GM12892 (cell line): ENCODE data around the gene XYLT1.

ENCODE experiments used
- POLR2A ChIP-seq: IDR thresholded peaks from 2 replicates; pipeline ENCODE4 v1.6.1; 2011; ENCODE audit warnings: low read depth, low read length, control low read depth
- POLR2AphosphoS5 ChIP-seq: IDR thresholded peaks from 2 replicates; pipeline ENCODE4 v1.6.1; 2011; ENCODE audit warnings: low read depth, low read length, control low read depth
- TAF1 ChIP-seq: IDR thresholded peaks from 2 replicates; pipeline ENCODE4 v1.6.1; 2011; ENCODE audit warnings: low read depth, mild to moderate bottlenecking, control low read depth, low read length, borderline replicate concordance

DNA sequence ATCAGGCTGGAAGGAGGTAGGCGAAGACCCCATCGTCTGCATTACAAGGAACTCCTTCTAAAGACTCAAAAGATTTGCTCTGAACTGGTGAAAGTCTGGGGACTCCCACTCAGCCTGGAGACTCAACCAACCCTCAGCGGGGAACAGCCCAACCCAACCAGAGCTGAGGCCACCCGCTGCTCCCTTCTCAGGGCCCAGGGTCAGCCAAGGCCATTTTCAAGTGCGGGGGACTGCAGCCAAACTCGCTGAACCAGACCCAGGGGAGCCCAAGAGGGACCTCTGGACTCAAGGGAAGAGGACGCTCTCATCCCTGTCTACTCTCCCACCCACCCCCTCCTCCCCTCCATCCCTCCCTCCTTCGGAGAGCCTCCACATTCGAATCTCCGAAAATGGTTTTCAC lies 24.1 kb downstream of the XYLT1 start:
- TF ChIP-seq POLR2A (no peak), POLR2AphosphoS5 (no peak), TAF1 (no peak)
